ENCODE results near the gene PHKG2.

DNA sequence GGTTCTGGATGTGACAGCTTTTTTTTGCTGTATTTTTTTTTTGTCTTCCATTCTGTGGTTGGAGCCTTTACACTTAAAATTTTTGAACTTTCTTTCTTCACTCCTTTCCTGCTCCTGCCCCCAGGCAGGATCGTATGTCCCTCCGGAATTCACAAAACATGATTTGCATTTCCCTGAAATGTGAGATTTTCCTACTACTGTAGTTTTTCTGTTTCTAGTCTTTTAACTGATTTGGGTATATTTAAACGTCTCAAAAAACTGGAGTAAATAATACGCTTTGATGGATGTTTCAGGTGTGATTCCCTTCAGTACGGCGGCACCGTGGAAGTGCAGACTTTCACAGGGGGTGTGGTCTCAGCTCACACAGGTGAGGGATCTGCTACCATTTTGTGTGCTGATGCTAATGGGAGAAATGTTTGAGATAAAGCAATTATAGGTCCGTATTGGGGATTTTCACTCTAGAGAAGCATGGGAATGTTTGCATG, 48.6 kb upstream of the PHKG2 start:
- TF ChIP-seq, protein P1, sequence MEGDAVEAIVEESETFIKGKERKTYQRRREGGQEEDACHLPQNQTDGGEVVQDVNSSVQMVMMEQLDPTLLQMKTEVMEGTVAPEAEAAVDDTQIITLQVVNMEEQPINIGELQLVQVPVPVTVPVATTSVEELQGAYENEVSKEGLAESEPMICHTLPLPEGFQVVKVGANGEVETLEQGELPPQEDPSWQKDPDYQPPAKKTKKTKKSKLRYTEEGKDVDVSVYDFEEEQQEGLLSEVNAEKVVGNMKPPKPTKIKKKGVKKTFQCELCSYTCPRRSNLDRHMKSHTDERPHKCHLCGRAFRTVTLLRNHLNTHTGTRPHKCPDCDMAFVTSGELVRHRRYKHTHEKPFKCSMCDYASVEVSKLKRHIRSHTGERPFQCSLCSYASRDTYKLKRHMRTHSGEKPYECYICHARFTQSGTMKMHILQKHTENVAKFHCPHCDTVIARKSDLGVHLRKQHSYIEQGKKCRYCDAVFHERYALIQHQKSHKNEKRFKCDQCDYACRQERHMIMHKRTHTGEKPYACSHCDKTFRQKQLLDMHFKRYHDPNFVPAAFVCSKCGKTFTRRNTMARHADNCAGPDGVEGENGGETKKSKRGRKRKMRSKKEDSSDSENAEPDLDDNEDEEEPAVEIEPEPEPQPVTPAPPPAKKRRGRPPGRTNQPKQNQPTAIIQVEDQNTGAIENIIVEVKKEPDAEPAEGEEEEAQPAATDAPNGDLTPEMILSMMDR (IDR thresholded peaks at IDR 0.05; ENCODE audit: insufficient read depth, low read length, poor library complexity, severe bottlenecking) = no peak
- no peak for TF ChIP-seq EZH2phosphoT487 (conservative IDR thresholded peaks at IDR 0.05; ENCODE audit: low read length)

All from SU-DHL-6 (cell line).